IPS-20b (cell line): Measurements from ENCODE around the gene TREM2.

Experiments
- H3K27ac ChIP-seq: one replicate; pipeline ENCODE4 v1.5.1; 2013; ENCODE audit warnings: low read length
- H3K27me3 ChIP-seq: 2 replicates; pipeline ENCODE4 v1.6.1; 2013; ENCODE audit warnings: mild to moderate bottlenecking, low read length, inconsistent platforms; ENCODE audit not compliant: insufficient read depth
- H3K36me3 ChIP-seq: 2 replicates; pipeline ENCODE4 v1.6.1; 2013; ENCODE audit warnings: low read depth, mild to moderate bottlenecking, inconsistent platforms, low read length, moderate library complexity; ENCODE audit not compliant: insufficient read depth
- H3K4me1 ChIP-seq: 2 replicates; pipeline ENCODE4 v1.6.1; 2013; ENCODE audit warnings: mild to moderate bottlenecking, control low read depth, inconsistent platforms, low read length, moderate library complexity; ENCODE audit not compliant: insufficient read depth
- H3K4me3 ChIP-seq: 2 replicates; pipeline ENCODE4 v1.5.1; 2013; ENCODE audit warnings: mild to moderate bottlenecking, low read length, inconsistent platforms
- H3K9ac ChIP-seq: 2 replicates; pipeline ENCODE4 v1.6.1; 2013; ENCODE audit warnings: low read depth, mild to moderate bottlenecking, inconsistent platforms, low read length, moderate library complexity
- H3K9me3 ChIP-seq: 2 replicates; pipeline ENCODE4 v1.6.1; 2013; ENCODE audit warnings: mild to moderate bottlenecking, low read depth, low read length, inconsistent platforms; ENCODE audit not compliant: insufficient read depth

Gene TREM2

DNA sequence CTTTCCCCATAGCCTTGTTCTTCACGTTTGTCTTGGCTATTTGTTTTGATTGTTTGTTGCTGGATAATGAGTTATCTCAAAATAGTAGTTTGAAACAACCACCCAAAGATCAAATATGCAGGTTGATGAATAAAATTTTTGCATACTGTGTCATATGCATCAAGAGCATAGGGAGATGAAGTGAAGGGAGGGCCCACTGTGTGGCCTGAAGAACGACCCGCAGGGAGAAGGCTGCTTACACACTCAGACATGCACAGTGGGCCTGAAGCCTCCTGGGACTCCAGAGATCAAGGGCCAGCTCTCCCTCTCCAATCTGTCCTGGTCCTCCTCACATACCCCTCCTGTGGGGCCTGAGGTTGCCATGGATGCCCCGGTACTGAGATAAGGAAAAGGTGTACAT is 16.2 kb upstream of the TREM2 start:
- Histone ChIP-seq H3K36me3 (no peaks in the 10 kb centered on the region), H3K27ac (no peak overlapping the region), H3K4me3 (no peak overlapping the region), H3K9me3 (no peaks in the 10 kb centered on the region), H3K4me1 (no peaks in the 10 kb centered on the region), H3K9ac (no peak overlapping the region), H3K27me3 (no peaks in the 10 kb centered on the region)

DNA sequence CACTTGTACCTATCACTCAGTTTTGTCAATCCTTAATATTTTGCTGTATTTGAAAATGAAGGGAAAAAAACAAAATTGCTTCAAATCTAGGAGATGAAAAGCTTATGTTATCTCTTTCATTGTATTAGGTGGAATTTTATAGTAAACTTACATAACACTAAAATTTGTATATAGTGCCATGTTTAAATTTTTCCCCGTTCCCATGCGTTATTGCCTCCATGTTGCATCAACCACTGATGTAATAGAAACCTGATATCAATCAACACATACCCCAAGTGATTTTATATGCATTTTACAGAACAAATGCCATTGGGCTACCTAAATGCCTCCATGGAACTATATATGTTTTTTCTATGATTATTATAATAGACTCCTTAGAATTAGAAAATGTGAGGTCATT is 14.8 kb upstream of the TREM2 start:
- H3K4me1 ChIP-seq = no peaks in the 10 kb centered on the region
- no peak overlapping the region for H3K9ac ChIP-seq
- no peak overlapping the region for H3K27ac ChIP-seq
- H3K36me3 ChIP-seq = no peaks in the 10 kb centered on the region
- H3K4me3 ChIP-seq = no peak overlapping the region
- H3K27me3 ChIP-seq = no peaks in the 10 kb centered on the region
- H3K9me3 ChIP-seq = no peaks in the 10 kb centered on the region

DNA sequence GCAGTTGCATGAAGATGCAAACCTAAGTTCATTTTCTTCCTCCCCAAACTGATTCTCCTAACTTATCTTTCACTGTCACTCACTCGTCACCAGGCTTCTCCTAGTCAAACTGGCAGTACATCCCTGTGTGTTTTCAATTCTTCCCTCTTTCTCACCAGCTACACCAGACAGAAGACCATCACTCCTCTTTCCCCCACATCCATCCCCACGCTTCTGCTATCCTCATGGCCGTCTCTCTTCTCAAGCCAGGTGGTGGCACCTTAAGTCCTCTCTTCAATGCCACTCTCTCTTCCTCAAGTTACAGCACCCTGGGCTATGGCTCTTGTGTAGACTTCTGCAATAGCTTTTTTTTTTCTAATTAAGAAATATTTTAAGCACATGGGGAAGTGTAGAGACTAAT is 14.4 kb upstream of the TREM2 start:
- H3K27ac ChIP-seq = no peak overlapping the region
- no peaks in the 10 kb centered on the region for H3K36me3 ChIP-seq
- no peak overlapping the region for H3K4me3 ChIP-seq
- H3K9ac ChIP-seq = no peak overlapping the region
- no peaks in the 10 kb centered on the region for H3K9me3 ChIP-seq
- H3K27me3 ChIP-seq = no peaks in the 10 kb centered on the region
- H3K4me1 ChIP-seq = no peaks in the 10 kb centered on the region

DNA sequence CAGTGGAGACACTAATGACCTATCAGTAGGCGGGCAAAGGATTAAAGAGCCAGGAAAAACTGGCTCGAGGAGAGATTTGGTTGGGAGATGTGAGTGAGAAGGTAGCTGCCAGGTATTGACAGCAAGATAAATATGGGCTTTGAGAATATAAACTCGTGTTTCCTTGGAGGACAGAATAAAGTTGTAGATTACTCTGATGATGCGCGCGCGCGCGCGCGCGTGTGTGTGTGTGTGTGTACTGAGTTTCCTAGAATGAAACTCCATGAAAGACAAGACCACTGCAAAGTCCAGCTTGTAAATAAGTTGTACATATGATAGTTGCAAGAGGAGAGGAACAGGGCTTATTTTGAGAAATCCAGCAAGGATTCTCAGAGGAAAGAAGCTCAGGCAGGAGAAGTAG is 13.3 kb upstream of the TREM2 start:
- no peak overlapping the region for H3K9ac ChIP-seq
- no peaks in the 10 kb centered on the region for H3K9me3 ChIP-seq
- peaks cover 6% of the 10 kb centered on the region for H3K4me1 ChIP-seq
- H3K4me3 ChIP-seq = no peak overlapping the region
- no peaks in the 10 kb centered on the region for H3K36me3 ChIP-seq
- H3K27ac ChIP-seq = no peak overlapping the region
- no peaks in the 10 kb centered on the region for H3K27me3 ChIP-seq

DNA sequence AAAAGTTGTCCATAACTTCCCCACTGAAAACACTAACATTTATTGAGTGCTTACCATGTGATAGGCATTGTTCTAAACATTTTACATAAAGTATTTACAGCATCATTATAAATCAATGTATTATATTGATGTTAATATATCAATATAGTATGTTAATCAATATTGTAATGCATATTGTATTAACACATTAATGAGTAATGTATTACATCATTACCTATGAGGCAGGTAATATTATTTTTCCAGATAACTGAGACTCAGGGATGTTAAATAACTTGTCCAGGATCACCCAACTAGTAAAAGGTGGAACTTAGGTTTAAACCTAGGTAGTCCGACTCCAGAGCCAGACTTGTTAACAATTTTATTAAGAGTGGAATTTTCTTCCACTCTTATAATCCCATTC is 12.2 kb upstream of the TREM2 start:
- H3K9ac ChIP-seq = no peak overlapping the region
- no peak overlapping the region for H3K4me3 ChIP-seq
- no peaks in the 10 kb centered on the region for H3K27me3 ChIP-seq

DNA sequence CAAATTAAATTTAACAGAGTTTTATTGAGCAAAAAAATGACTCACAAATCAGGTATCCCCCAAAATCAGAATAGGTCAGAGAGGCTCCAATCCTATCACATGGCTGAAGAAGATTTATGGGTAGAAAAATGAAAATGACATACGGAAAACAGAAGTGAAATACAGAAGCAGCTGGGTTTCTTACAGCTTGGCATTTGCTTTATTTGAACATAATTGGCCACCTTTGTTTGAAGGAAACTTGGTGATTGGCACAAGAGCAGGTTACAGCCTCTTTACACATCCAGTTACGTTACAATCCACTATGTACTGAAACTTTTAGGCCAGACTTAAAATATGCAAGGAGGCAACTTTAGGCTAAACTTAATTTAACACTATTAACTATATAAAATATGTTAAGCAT is 11.7 kb upstream of the TREM2 start:
- Histone ChIP-seq H3K27ac (no peak overlapping the region), H3K36me3 (no peaks in the 10 kb centered on the region), H3K4me3 (no peak overlapping the region), H3K9me3 (no peaks in the 10 kb centered on the region), H3K9ac (no peak overlapping the region), H3K27me3 (no peaks in the 10 kb centered on the region), H3K4me1 (peaks cover 13% of the 10 kb centered on the region)

More for the DNA sequence above, 12.2 kb upstream of the TREM2 start:
- peaks cover 13% of the 10 kb centered on the region for H3K4me1 ChIP-seq
- no peak overlapping the region for H3K27ac ChIP-seq
- H3K36me3 ChIP-seq = no peaks in the 10 kb centered on the region
- no peaks in the 10 kb centered on the region for H3K9me3 ChIP-seq

DNA sequence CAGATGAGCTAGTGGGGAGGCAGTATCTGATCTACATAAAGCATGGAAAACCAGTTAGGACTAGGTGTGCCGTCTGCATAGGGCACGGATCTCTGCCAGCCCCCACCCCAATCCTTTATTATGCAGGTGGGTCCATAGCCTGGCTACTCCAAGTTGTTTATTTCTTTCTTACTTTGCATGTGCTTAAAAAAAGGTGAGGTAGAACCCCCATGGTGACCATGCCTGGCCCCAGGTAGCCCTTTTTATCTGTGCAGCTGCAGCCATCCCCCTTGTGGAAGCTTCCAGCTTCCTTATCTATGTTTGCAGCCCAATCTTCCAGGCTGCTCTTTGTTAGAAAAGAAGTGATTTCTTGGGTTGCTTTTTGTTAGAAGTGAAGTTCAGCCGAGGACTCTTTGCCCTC is 9.0 kb upstream of the TREM2 start:
- H3K9me3 ChIP-seq = no peaks in the 10 kb centered on the region
- peak overlapping the region; percentile 27 for H3K27ac ChIP-seq
- no peaks in the 10 kb centered on the region for H3K36me3 ChIP-seq
- H3K4me1 ChIP-seq = peaks cover 13% of the 10 kb centered on the region
- H3K9ac ChIP-seq = peak overlapping the region; percentile 55; the same call in 1 of the 2 replicates
- H3K4me3 ChIP-seq = no peak overlapping the region
- no peaks in the 10 kb centered on the region for H3K27me3 ChIP-seq

DNA sequence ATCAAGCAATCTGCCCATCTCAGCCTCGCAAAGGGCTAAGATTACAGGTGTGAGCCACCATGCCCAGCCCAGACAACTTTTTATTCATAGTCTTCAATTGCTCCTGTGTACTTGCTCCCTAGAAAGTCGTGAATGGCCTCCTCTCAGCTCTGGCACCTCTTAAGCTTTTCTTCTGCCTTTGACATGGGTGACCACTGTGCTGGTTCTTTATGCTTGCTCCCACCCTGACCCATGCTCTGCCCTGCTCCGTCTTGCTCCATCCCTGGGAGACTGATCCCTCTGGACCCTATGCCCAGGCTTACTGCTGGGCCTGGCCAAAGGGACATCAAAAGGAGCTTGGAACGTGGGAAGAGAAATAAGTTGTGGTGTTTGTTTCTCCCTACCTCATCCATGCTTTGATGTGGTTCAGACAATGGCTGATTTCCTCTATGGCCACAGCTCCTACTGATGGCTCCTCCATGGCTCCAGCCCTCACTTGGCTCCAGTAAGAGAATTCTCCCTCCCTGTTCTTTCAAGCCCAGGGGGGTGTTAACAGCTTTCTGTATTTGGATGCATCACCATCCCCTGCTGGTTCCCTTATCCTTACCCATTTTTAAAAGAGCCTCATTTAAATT is 7.7 kb upstream of the TREM2 start:
- H3K4me1 ChIP-seq = peaks cover 13% of the 10 kb centered on the region
- H3K9ac ChIP-seq = peak overlapping the region; percentile 55; the same call in 1 of the 2 replicates
- peak overlapping the region; percentile 0 for H3K27ac ChIP-seq
- H3K4me3 ChIP-seq = no peak overlapping the region; the same call in 1 of the 2 replicates
- H3K36me3 ChIP-seq = no peaks in the 10 kb centered on the region
- H3K9me3 ChIP-seq = no peaks in the 10 kb centered on the region
- H3K27me3 ChIP-seq = no peaks in the 10 kb centered on the region

GRCh38 chr6:41167173-41167963 is 4.5 kb upstream of the TREM2 start:
- H3K27ac ChIP-seq = no peak overlapping the region
- H3K27me3 ChIP-seq = no peaks in the 10 kb centered on the region
- H3K9me3 ChIP-seq = no peaks in the 10 kb centered on the region
- no peak overlapping the region for H3K4me3 ChIP-seq
- no peak overlapping the region for H3K9ac ChIP-seq
- H3K36me3 ChIP-seq = no peaks in the 10 kb centered on the region
- H3K4me1 ChIP-seq = peaks cover 13% of the 10 kb centered on the region

DNA sequence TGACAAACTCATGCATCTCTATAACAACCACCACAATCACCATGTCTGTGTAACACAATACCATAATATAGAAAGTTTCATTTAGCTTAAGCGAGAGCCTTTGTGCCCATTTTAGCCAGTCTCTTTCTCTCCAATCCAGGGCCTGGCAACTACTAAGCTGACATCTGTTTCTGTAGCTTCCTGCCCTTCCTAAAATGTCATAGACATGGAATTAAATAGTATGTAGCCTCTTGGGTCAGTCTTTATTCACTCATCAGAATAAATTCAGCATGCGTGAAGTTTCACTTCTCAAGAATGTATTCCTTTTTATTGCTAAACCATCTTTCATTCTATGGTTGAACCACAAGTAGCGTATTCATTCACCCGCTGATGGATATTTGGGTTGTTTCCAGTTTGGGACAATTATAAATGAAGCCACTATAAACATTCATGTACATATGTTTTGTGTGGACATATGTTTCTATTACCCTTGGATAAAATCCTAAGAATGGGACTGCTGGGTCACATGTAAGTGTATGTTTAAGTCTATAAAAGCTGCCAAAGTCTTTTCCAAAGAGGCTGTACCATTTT is 1.7 kb upstream of the TREM2 start:
- H3K9ac ChIP-seq = no peak overlapping the region
- no peak overlapping the region for H3K27ac ChIP-seq
- H3K36me3 ChIP-seq = no peaks in the 10 kb centered on the region
- no peaks in the 10 kb centered on the region for H3K27me3 ChIP-seq
- H3K4me1 ChIP-seq = no peaks in the 10 kb centered on the region
- H3K4me3 ChIP-seq = no peak overlapping the region
- no peaks in the 10 kb centered on the region for H3K9me3 ChIP-seq

DNA sequence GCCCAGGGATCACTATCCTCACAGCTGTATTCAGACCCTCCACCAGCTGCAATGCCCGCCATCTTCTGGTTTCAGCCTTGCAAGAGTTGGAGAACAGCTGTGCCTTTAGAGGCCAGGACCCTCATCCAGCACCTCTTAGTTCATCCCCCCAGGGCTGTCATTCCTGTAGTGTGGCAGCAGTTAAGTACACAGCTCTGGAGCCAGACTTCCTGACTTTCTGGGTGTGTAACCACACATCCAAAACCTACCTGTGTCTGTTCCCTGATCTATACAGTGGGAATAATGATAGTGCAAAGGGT is 452 bp upstream of the TREM2 start:
- no peak overlapping the region for H3K27ac ChIP-seq
- H3K27me3 ChIP-seq = no peaks in the 10 kb centered on the region
- H3K36me3 ChIP-seq = no peaks in the 10 kb centered on the region
- H3K9me3 ChIP-seq = no peaks in the 10 kb centered on the region
- no peak overlapping the region for H3K9ac ChIP-seq
- no peaks in the 10 kb centered on the region for H3K4me1 ChIP-seq
- no peak overlapping the region for H3K4me3 ChIP-seq

GRCh38 chr6:41161851-41162552 is 914 bp downstream of the TREM2 start:
- Histone ChIP-seq H3K4me1 (no peaks in the 10 kb centered on the region), H3K27ac (no peak overlapping the region), H3K36me3 (no peaks in the 10 kb centered on the region), H3K27me3 (no peaks in the 10 kb centered on the region), H3K9ac (no peak overlapping the region), H3K4me3 (no peak overlapping the region), H3K9me3 (no peaks in the 10 kb centered on the region)
